GM19099 (cell line): Measurements from ENCODE around the gene KLK11.

Source experiments
- POLR2A ChIP-seq: IDR thresholded peaks from 3 replicates; pipeline ENCODE4 v1.6.1; 2011; ENCODE audit warnings: low read depth; ENCODE audit not compliant: insufficient read length; ENCODE audit errors: extremely low read depth

KLK11 gene

GRCh38 chr19:51001515-51001914 lies 24.9 kb downstream of the KLK11 start, which contains the start of gene KLK8:
Gene KLK8 (minus strand): TSS chr19:51001604. CDS start chr19:51001167, 437 bp downstream.
- TF ChIP-seq POLR2A: no peak

- TF ChIP-seq POLR2A: no peak
Observed at GRCh38 chr19:51000981-51001380, 25.4 kb downstream of the KLK11 start.

DNA sequence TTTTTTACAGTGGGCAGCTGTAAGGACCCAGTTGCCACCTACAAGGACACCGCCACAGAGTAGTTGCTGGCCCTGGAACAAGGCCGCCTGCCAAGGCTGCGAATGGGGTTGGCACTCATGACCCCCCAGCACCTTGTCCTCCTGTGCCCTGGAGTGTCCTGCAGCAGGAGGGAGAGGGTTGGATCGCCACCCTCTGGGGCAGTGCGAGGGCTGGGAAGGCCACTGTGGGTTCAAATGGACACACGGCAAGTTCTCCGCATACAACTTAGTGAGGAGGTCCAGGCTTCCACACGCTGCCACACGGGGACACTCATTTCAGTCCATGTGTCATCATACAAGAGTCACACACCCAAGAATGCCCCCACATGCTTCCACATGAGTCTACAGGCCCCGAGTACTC lies 26.0 kb downstream of the KLK11 start:
- TF ChIP-seq POLR2A: no peak

DNA sequence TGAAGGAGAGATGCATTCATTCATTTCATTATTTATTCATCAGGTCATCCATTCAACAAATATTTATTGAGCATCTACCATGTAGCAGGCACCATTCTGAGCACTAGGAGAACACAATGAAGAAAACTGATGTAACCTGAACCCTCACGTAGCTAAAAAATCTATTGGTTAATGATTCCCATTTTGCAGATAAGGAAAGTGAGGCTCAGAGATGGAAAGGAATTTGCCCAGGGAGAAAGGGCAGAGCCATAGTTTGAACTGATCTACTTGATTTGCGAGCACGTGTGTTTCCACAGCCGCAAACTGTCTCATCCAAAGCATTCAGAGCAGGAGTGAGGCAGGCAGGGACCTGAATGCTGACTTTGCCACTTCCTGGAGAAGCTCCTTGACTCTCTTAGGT lies 27.7 kb downstream of the KLK11 start:
- no peak for TF ChIP-seq POLR2A

- TF ChIP-seq POLR2A: no peak
Observed at GRCh38 chr19:50998061-50998460, 28.4 kb downstream of the KLK11 start.

- no peak for TF ChIP-seq POLR2A
Observed at GRCh38 chr19:50994129-50994528, 32.3 kb downstream of the KLK11 start.

- TF ChIP-seq POLR2A: no peak
Observed at GRCh38 chr19:50992666-50993035, 33.8 kb downstream of the KLK11 start.

DNA sequence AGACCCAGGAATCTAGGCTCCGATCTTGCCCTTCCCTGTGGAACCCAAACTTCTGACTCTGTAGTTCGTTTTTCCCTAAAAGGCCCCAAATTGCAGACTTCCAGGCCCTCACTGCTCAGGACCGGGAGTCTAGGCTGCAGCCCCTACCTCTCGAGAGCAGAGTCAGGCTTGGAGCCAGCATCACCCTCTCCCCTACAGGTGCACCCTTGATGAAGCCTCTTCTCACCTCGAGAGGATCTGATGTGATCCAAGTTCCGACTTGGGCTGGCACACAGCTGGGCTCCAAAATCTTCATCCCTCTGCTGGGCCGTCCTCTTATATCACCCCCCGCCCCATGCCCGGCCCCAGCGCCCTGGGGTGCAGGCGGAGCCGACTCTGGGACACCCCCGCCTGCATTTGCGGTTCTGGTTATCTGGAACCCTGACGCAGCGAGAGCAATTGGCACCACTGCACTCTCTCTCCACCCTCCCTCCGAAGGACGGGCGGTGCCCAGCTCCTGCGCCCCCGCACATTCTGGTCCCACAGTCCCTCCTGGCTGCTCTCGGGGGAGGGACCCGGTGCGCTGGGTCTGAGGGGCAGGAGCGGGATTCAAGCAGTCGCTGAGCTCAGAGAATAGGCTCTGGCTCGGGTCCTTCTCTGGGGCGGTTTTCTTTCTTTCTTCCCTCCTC lies 42.7 kb downstream of the KLK11 start, which contains the start of gene KLK7:
Gene KLK7 (minus strand): TSS at position 293 of the 668 bp plus-strand sequence. CDS start 1,518 bp downstream, outside the sequence.
- TF ChIP-seq POLR2A: no peak

GRCh38 chr19:50982186-50982585 lies 44.2 kb downstream of the KLK11 start:
- no peak for TF ChIP-seq POLR2A

GRCh38 chr19:50981587-50982146 lies 44.7 kb downstream of the KLK11 start:
- no peak for TF ChIP-seq POLR2A

- TF ChIP-seq POLR2A: no peak
Observed at GRCh38 chr19:50980208-50980607, 46.2 kb downstream of the KLK11 start.

GRCh38 chr19:50979758-50980157 lies 46.7 kb downstream of the KLK11 start:
- TF ChIP-seq POLR2A: no peak

DNA sequence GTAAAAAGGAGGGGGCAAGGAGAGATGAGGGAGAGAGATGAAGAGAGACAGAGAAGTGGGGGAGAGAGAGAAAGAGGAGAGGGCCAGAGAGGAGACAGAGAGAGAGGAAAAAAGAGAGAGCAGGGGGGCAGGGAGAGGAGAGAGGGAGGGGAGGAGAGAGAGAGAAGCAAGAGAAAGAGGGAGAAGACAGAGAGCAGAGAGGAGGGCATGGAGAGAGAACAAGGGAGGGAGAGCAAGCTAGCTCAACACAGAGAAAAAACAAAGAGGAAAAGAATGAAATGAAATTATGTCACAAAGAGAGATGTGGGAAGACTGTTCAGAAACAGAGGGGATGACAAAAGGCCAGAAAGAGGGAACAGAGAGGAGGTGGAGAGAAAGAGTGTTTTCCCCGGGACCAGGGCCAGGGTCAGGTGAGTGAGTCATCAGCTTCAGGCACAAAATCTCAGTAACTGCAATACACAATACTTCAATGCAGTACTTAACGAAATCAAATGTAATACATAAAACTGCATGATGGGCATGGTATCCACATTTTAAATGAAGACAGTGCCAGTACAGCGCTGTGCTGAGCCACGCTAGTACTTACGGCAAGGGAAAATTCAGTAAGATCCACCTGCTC lies 47.5 kb downstream of the KLK11 start:
- TF ChIP-seq POLR2A: no peak

DNA sequence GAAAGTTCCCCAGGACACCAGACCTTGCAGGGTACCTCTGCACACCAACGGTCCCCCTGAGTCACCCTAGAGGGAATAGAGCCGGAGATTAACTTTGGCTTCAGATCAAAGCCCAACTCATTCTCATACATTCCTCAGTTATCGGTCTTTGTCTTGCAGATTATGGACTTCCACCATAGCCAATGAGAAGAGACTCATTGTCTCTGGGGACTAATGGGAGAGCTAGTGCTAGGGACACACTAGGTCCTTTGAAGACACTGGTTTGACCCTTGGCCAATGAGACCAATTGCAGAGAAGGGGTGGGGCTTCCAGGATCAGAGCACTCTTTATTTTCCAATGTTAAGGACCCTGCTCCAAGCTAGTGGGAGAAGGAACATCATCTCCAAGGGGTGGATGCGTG lies 48.8 kb downstream of the KLK11 start:
- no peak for TF ChIP-seq POLR2A

- no peak for TF ChIP-seq POLR2A
Observed at GRCh38 chr19:50975766-50976165, 50.6 kb downstream of the KLK11 start.
